Measurements from ENCODE around the gene PUS10. TPM values are rescaled to one million over a fixed set of nuclear protein-coding genes. Genes with fewer than 3 reads are reported as not detected.
"Not testable (repeated sequence)": the region's sequence is repeated elsewhere in the genome, so short reads cannot be mapped to it uniquely, and the experiment has no call there.

PUS10 gene
- total and polyA plus RNA-seq, 12 donors: 2.2 to 10.6 (median 6.3) TPM

GRCh38 chr2:60934165-60934722 lies 83.8 kb downstream of the PUS10 start:
- no peaks in the 10 kb centered on the region for H3K9me3 ChIP-seq (replicated peaks in 1 of 3)
- peaks cover 0 to 12% of the 10 kb centered on the region in 2 donors for H3K4me1 ChIP-seq (replicated peaks in 1 of 2)
- no peaks in the 10 kb centered on the region for H3K27me3 ChIP-seq
- intact Hi-C loops (cut with DNase I): no loop called here
- peak overlapping the region in 1 of 4 donors; percentile 32 for H3K4me3 ChIP-seq
- 44 to 63% (median 49%) methylated on average over 2 of the region's 2 CpGs for WGBS, 4 donors
- TF ChIP-seq POLR2A (IDR thresholded peaks at IDR 0.05) (no peak), CTCF (IDR thresholded peaks at IDR 0.05) (no peak)
- H3K36me3 ChIP-seq (replicated peaks in 1 of 2): no peaks in the 10 kb centered on the region
- peak overlapping the region in 3 of 5 donors; percentile 3 to 51 (median 43) for H3K27ac ChIP-seq
- no peak for DNase-seq

DNA sequence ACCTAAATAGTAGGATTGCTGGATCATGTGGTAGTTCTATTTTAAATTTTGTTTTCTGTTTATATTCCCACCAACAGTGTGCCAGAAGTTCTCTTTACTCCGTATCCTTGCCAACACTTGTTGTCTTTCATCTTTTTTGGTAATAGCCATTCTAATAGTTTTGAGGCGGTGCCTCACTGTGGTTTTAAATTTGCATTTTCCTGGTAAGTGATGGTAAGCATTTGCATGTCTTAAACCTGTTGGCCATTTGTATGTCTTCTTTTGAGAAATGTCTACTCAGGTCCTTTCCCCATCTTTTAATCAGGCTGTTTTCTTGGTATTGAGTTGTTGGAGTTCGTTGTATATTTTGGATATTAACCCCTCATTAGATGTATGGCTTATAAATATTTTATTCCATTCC lies 85.1 kb downstream of the PUS10 start:
- Histone ChIP-seq H3K27ac (no peak overlapping the region), H3K27me3 (no peaks in the 10 kb centered on the region), H3K4me1 (replicated peaks in 1 of 2) (peaks cover 0 to 12% of the 10 kb centered on the region in 2 donors), H3K36me3 (replicated peaks in 1 of 2) (no peaks in the 10 kb centered on the region), H3K9me3 (replicated peaks in 1 of 3) (no peaks in the 10 kb centered on the region), H3K4me3 (no peak overlapping the region)
- no peak for DNase-seq
- 96 to 98% (median 96%) methylated on average over 3 of the region's 3 CpGs for WGBS, 4 donors
- intact Hi-C loops (cut with DNase I): no loop called here
- TF ChIP-seq CTCF (IDR thresholded peaks at IDR 0.05): no peak
- TF ChIP-seq POLR2A (IDR thresholded peaks at IDR 0.05): no peak

DNA sequence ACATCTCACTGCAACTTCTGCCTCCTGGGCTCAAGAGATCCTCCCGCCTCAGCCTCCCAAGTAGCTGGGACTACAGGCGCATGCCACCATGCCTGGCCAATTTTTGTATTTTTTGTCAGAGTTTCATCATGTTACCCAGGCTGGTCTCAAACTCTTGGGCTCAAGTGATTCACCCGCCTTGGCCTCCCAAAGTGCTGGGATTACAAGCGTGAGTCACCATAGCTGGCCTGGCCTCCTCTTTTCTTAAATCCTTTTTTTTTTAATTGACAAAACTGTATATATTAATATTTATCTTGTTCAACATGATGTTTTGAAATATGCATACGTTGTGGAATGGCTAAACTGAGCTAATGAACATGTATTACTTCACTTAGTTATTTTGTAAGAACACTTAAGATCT lies 86.0 kb downstream of the PUS10 start:
- intact Hi-C loops (cut with DNase I): not testable (repeated sequence)

DNA sequence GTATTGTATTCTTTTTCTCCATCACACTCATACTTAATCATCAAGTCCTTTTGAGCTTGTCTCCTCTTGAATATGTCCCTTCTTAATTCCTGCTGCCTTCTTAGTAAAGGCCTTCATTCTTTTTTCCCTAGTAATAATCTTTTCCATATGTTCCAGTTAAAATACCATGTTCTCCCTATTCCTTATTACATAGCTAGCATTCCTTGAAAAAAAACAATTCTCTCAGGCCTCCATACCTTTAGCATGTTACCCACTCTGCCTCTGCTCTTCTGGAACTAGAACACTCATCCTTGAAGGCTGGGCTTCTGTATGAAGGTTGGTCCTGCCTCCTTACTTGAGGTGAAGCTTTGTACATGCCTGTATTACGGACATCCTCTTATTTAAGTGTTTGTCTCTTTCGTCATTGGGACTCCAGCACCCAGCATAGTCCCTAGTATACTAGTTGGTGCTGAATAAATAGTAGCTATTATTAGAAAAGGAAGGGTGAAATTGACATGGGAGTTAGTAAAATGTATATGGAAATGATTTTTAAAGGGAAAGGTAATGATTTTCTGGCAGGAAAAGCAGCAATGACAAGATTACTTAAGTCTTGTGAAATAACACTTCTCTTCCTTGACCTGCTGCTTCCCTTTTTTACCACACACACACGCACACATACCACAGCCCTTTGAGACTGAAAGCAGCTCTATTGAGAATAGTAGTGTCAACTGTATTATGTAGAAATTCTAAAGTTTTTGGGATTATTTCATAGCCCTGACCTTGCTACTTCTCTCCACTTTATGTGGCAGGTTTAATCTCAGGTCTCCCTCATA lies 91.1 kb downstream of the PUS10 start:
- Histone ChIP-seq H3K4me3 (no peak overlapping the region), H3K27me3 (no peaks in the 10 kb centered on the region), H3K4me1 (replicated peaks in 1 of 2) (no peaks in the 10 kb centered on the region), H3K36me3 (replicated peaks in 1 of 2) (peaks cover 0 to 19% of the 10 kb centered on the region in 2 donors), H3K9me3 (replicated peaks in 1 of 3) (no peaks in the 10 kb centered on the region), H3K27ac (no peak overlapping the region)
- peak in 1 of 7 donors; percentile 27 for DNase-seq
- intact Hi-C loops (cut with DNase I): no loop called here
- TF ChIP-seq POLR2A (IDR thresholded peaks at IDR 0.05) (no peak), CTCF (IDR thresholded peaks at IDR 0.05) (no peak)
- 72 to 88% (median 78%) methylated on average over 3 of the region's 3 CpGs for WGBS, 4 donors

More for the DNA sequence above, 86.0 kb downstream of the PUS10 start:
- H3K4me1 ChIP-seq (replicated peaks in 1 of 2): peaks cover 0 to 12% of the 10 kb centered on the region in 2 donors
- H3K36me3 ChIP-seq (replicated peaks in 1 of 2); H3K27ac ChIP-seq; H3K27me3 ChIP-seq; H3K9me3 ChIP-seq (replicated peaks in 1 of 3); DNase-seq; H3K4me3 ChIP-seq: not testable (repeated sequence)
- 96 to 99% (median 96%) methylated on average over 5 of the region's 5 CpGs for WGBS, 4 donors

Measured in adrenal gland (tissue), 12 donors.